ENCODE data around the gene CLDND2. TPM values are rescaled to one million over a fixed set of nuclear protein-coding genes. Genes with fewer than 3 reads are reported as not detected.

Gene CLDND2
- total RNA-seq, 1 donor from 2014 or later: not detected

- Mint-ChIP-seq H3K4me1 (ENCODE audit: unreplicated experiment) (peaks cover 1% of the 10 kb centered on the region), H3K27ac (ENCODE audit: unreplicated experiment) (no peak overlapping the region), H3K27me3 (ENCODE audit: unreplicated experiment) (no peaks in the 10 kb centered on the region), H3K9me3 (ENCODE audit: unreplicated experiment) (no peaks in the 10 kb centered on the region), H3K4me3 (ENCODE audit: unreplicated experiment) (no peak overlapping the region), H3K36me3 (ENCODE audit: unreplicated experiment) (peaks cover 17% of the 10 kb centered on the region)
- DNase-seq (ENCODE audit: extremely low spot score, unreplicated experiment): no peak
- no peak for TF ChIP-seq CTCF (IDR thresholded peaks at IDR 0.05)
Observed at GRCh38 chr19:51346742-51347141, 22.1 kb downstream of the CLDND2 start.

- H3K9me3 Mint-ChIP-seq (ENCODE audit: unreplicated experiment): no peaks in the 10 kb centered on the region
- H3K4me1 Mint-ChIP-seq (ENCODE audit: unreplicated experiment): peaks cover 2% of the 10 kb centered on the region
- H3K36me3 Mint-ChIP-seq (ENCODE audit: unreplicated experiment): peaks cover 7% of the 10 kb centered on the region
- no peak overlapping the region for H3K27ac Mint-ChIP-seq (ENCODE audit: unreplicated experiment)
- no peak for TF ChIP-seq CTCF (IDR thresholded peaks at IDR 0.05)
- H3K4me3 Mint-ChIP-seq (ENCODE audit: unreplicated experiment): no peak overlapping the region
- DNase-seq (ENCODE audit: extremely low spot score, unreplicated experiment): no peak
- H3K27me3 Mint-ChIP-seq (ENCODE audit: unreplicated experiment): no peaks in the 10 kb centered on the region
Observed at GRCh38 chr19:51345076-51345620, 23.7 kb downstream of the CLDND2 start.

- Mint-ChIP-seq H3K4me1 (ENCODE audit: unreplicated experiment) (peaks cover 9% of the 10 kb centered on the region), H3K27me3 (ENCODE audit: unreplicated experiment) (no peaks in the 10 kb centered on the region), H3K27ac (ENCODE audit: unreplicated experiment) (peak overlapping the region; percentile 29), H3K36me3 (ENCODE audit: unreplicated experiment) (peaks cover 7% of the 10 kb centered on the region), H3K9me3 (ENCODE audit: unreplicated experiment) (no peaks in the 10 kb centered on the region), H3K4me3 (ENCODE audit: unreplicated experiment) (no peak overlapping the region)
- DNase-seq (ENCODE audit: extremely low spot score, unreplicated experiment): no peak
- no peak for TF ChIP-seq CTCF (IDR thresholded peaks at IDR 0.05)
Observed at GRCh38 chr19:51342631-51343569, 25.9 kb downstream of the CLDND2 start.

- no peak for DNase-seq (ENCODE audit: extremely low spot score, unreplicated experiment)
- H3K27ac Mint-ChIP-seq (ENCODE audit: unreplicated experiment): peak within 1 kb of the TSS; percentile 59
- peaks cover 9% of the 10 kb centered on the region for H3K4me1 Mint-ChIP-seq (ENCODE audit: unreplicated experiment)
- H3K9me3 Mint-ChIP-seq (ENCODE audit: unreplicated experiment): no peaks in the 10 kb centered on the region
- H3K4me3 Mint-ChIP-seq (ENCODE audit: unreplicated experiment): peak within 1 kb of the TSS; percentile 66
- TF ChIP-seq CTCF (IDR thresholded peaks at IDR 0.05): no peak
- peaks cover 4% of the 10 kb centered on the region for H3K36me3 Mint-ChIP-seq (ENCODE audit: unreplicated experiment)
- H3K27me3 Mint-ChIP-seq (ENCODE audit: unreplicated experiment): no peaks in the 10 kb centered on the region
Observed at GRCh38 chr19:51341976-51342580, 26.7 kb downstream of the CLDND2 start, which contains the start of gene VSIG10L. VSIG10L (minus strand) TSS chr19:51342139; CDS start chr19:51342124, 15 bp downstream.

GRCh38 chr19:51341066-51341465 lies 27.7 kb downstream of the CLDND2 start:
- Mint-ChIP-seq H3K4me3 (ENCODE audit: unreplicated experiment) (peak overlapping the region; percentile 66), H3K4me1 (ENCODE audit: unreplicated experiment) (peaks cover 9% of the 10 kb centered on the region), H3K27ac (ENCODE audit: unreplicated experiment) (peak overlapping the region; percentile 59)

More at GRCh38 chr19:51341066-51341465, 27.7 kb downstream of the CLDND2 start:
- Mint-ChIP-seq H3K9me3 (ENCODE audit: unreplicated experiment) (no peaks in the 10 kb centered on the region), H3K36me3 (ENCODE audit: unreplicated experiment) (peaks cover 4% of the 10 kb centered on the region), H3K27me3 (ENCODE audit: unreplicated experiment) (no peaks in the 10 kb centered on the region)
- no peak for TF ChIP-seq CTCF (IDR thresholded peaks at IDR 0.05)
- no peak for DNase-seq (ENCODE audit: extremely low spot score, unreplicated experiment)

Data from osteocyte (in vitro differentiated cells).